Measurements from ENCODE around the gene OR8B8.

DNA sequence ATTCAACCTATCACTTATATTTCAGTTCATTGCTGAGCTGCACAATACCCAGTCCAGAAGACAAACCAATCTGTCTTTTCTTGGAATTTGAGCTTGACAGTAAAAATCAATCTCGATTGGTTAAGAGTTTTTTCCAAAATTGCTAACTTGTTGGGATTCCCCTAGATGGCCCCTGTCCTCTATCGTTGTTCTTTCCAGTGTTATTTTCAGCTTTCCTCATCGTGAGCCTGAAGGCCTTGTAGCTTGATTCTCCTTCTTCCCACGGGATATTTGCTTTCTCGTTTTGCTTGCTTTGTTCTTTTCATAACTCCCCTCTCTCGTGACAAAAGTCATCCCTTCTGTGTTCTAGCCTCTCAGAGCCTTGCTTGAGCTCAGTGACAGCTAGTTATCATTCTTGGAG lies 3.1 kb downstream of the OR8B8 start:
- TF ChIP-seq POLR2AphosphoS5 (IDR thresholded peaks at IDR 0.05; ENCODE audit: borderline replicate concordance, low read depth, low read length): no peak
- TF ChIP-seq FOXP2 (optimal IDR thresholded peaks at IDR 0.05; ENCODE audit: control extremely low read depth, extremely low read length, insufficient read depth): no peak

All from SK-N-MC (cell line).